IMR-90 (cell line): ENCODE data around the gene RASGRF1. TPM values are rescaled to one million over a fixed set of nuclear protein-coding genes. Genes with fewer than 3 reads are reported as not detected.

ENCODE experiments used
- ATAC-seq: fragments of 200-7000 bp; cut with Tn5 transposase; 2 replicates; pipeline ENCODE4 v1.9.1; 2020; ENCODE audit warnings: low read depth, mild to moderate bottlenecking, moderate library complexity
- BruUV-seq: library from RNA; stranded (reverse); fragments of 400-500 nt; replicated peaks from 2 replicates; lab custom pipeline; 2021; lab: Mats Ljungman, UMichigan
- CTCF ChIA-PET: fragments of 300-600 bp; formaldehyde crosslinking; extraction: SDS; loops from one replicate; lab custom pipeline; 2021; ENCODE audit warnings: antibody characterized with exemption; lab: Yijun Ruan, JAX
- POLR2A ChIA-PET: fragments of 300-600 bp; sonication (Branson Sonifier 250); formaldehyde crosslinking; loops from one replicate; lab custom pipeline; 2022; ENCODE audit warnings: antibody characterized with exemption; ENCODE audit not compliant: unreplicated experiment; lab: Charles Lee
- DNase-seq: peaks from one replicate; pipeline ENCODE4 v3.0.0; 2013
- H2AFZ ChIP-seq: replicated peaks from 2 replicates; pipeline ENCODE3; 2013; ENCODE audit warnings: low read length, mild to moderate bottlenecking; ENCODE audit not compliant: poor library complexity
- H2AK5ac ChIP-seq: 2 replicates; pipeline ENCODE4 v1.6.1; 2013; ENCODE audit warnings: low read depth, low read length, inconsistent platforms
- H2AK9ac ChIP-seq: replicated peaks from 2 replicates; pipeline ENCODE3; 2013; ENCODE audit warnings: mild to moderate bottlenecking, low read depth, low read length, moderate library complexity; ENCODE audit not compliant: poor library complexity
- H2BK120ac ChIP-seq: 2 replicates; pipeline ENCODE4 v1.6.1; 2013; ENCODE audit warnings: low read depth, low read length, inconsistent platforms
- H2BK15ac ChIP-seq: 3 replicates; pipeline ENCODE4 v1.6.1; 2013; ENCODE audit warnings: low read depth, low read length, inconsistent platforms
- H2BK20ac ChIP-seq: 2 replicates; pipeline ENCODE4 v1.6.1; 2013; ENCODE audit warnings: low read depth, mild to moderate bottlenecking, inconsistent platforms, low read length, moderate library complexity
- H2BK5ac ChIP-seq: 2 replicates; pipeline ENCODE4 v1.6.1; 2013; ENCODE audit warnings: mild to moderate bottlenecking, low read depth, low read length, inconsistent platforms; ENCODE audit not compliant: poor library complexity, severe bottlenecking
- H3K14ac ChIP-seq: replicated peaks from 2 replicates; pipeline ENCODE4 v1.6.1; 2013; ENCODE audit warnings: low read depth, low read length, inconsistent platforms
- H3K18ac ChIP-seq: 2 replicates; pipeline ENCODE4 v1.6.1; 2013; ENCODE audit warnings: low read depth, low read length, control low read depth
- H3K23ac ChIP-seq: 2 replicates; pipeline ENCODE4 v1.6.1; 2013; ENCODE audit warnings: low read depth, low read length, inconsistent platforms
- H3K27ac ChIP-seq: 2 replicates; pipeline ENCODE4 v1.5.1; 2013; ENCODE audit warnings: mild to moderate bottlenecking, control low read depth, low read length; ENCODE audit not compliant: insufficient read depth
- H3K27me3 ChIP-seq: 2 replicates; pipeline ENCODE4 v1.6.1; 2013; ENCODE audit warnings: low read length; ENCODE audit not compliant: control insufficient read depth, insufficient read depth
- H3K36me3 ChIP-seq: 2 replicates; pipeline ENCODE4 v1.6.1; 2013; ENCODE audit warnings: low read length, mixed read lengths; ENCODE audit not compliant: control insufficient read depth, insufficient read depth
- H3K4ac ChIP-seq: 2 replicates; pipeline ENCODE4 v1.6.1; 2013; ENCODE audit warnings: low read depth, low read length, inconsistent platforms
- H3K4me1 ChIP-seq: 2 replicates; pipeline ENCODE4 v1.6.1; 2013; ENCODE audit warnings: low read length, mixed read lengths; ENCODE audit not compliant: control insufficient read depth, insufficient read depth
- H3K4me2 ChIP-seq: 2 replicates; pipeline ENCODE4 v1.6.1; 2013; ENCODE audit warnings: low read depth, mild to moderate bottlenecking, control low read depth, low read length, moderate library complexity
- H3K4me3 ChIP-seq: 2 replicates; pipeline ENCODE4 v1.5.1; 2013; ENCODE audit warnings: low read depth, mild to moderate bottlenecking, control low read depth, low read length, moderate library complexity; ENCODE audit not compliant: insufficient read depth
- H3K56ac ChIP-seq: 2 replicates; pipeline ENCODE4 v1.6.1; 2013; ENCODE audit warnings: low read length, inconsistent platforms; ENCODE audit not compliant: insufficient read depth; ENCODE audit errors: extremely low read depth
- H3K79me1 ChIP-seq, 2 experiments: 2 replicates each; pipeline ENCODE4 v1.6.1; 2013; ENCODE audit warnings: low read length in 2 of 2, inconsistent platforms in 1 of 2, low read depth in 1 of 2
- H3K9ac ChIP-seq: 2 replicates; pipeline ENCODE4 v1.6.1; 2013; ENCODE audit warnings: low read depth, low read length, control low read depth
- H3K9me1 ChIP-seq: 2 replicates; pipeline ENCODE4 v1.6.1; 2013; ENCODE audit warnings: low read length, inconsistent platforms; ENCODE audit not compliant: insufficient read depth
- H3K9me3 ChIP-seq: 2 replicates; pipeline ENCODE4 v1.6.1; 2013; ENCODE audit warnings: low read length; ENCODE audit not compliant: control insufficient read depth, insufficient read depth
- H4K20me1 ChIP-seq: 2 replicates; pipeline ENCODE4 v1.6.1; 2013; ENCODE audit warnings: low read length, inconsistent platforms; ENCODE audit not compliant: insufficient read depth
- H4K5ac ChIP-seq: 2 replicates; pipeline ENCODE4 v1.6.1; 2013; ENCODE audit warnings: mild to moderate bottlenecking, low read depth, low read length, control low read depth
- H4K8ac ChIP-seq, 2 experiments: 2 replicates each; pipeline ENCODE4 v1.6.1; 2013; ENCODE audit warnings: low read depth in 2 of 2, low read length in 2 of 2, control low read depth in 1 of 2, inconsistent platforms in 1 of 2
- H4K91ac ChIP-seq: 2 replicates; pipeline ENCODE4 v1.6.1; 2013; ENCODE audit warnings: low read depth, low read length, inconsistent platforms; ENCODE audit not compliant: insufficient read depth
- CEBPB ChIP-seq: IDR thresholded peaks from 2 replicates; pipeline ENCODE4 v1.6.1; 2012; ENCODE audit warnings: low read depth, low read length, improper control_type of control experiment
- RCOR1 ChIP-seq: IDR thresholded peaks from 2 replicates; pipeline ENCODE4 v1.6.1; 2012; ENCODE audit warnings: mild to moderate bottlenecking, low read length, improper control_type of control experiment; ENCODE audit not compliant: insufficient replicate concordance
- WGBS, 2 experiments: methylation state at CpG; one replicate each; pipeline versions ENCODE4 v1.1.5 to v1.1.7; 2013; ENCODE audit warnings: missing lambda C conversion rate in 2 of 2; ENCODE audit not compliant: insufficient read length in 1 of 2; ENCODE audit errors: extremely low coverage in 2 of 2; 5-methylcytosine and 5-hydroxymethylcytosine counted together
- dilution Hi-C: fragments of 300-500 bp; cut with HindIII; formaldehyde crosslinking; loops from one replicate; pipeline ENCODE4 v1.14.3; 2018; ENCODE audit warnings: low sequenced_read_pairs; ENCODE audit not compliant: unreplicated experiment
- in situ Hi-C: fragments of 300-500 bp; cut with MboI; formaldehyde crosslinking; loops from 3 replicates; pipeline ENCODE4 v1.14.3; 2019; ENCODE audit warnings: low sequenced_read_pairs, inconsistent platforms, mixed read lengths
- intact Hi-C: fragments of 100-400 bp; cut with micrococcal nuclease; formaldehyde crosslinking; loops from 2 replicates; pipeline ENCODE4 v1.10.0; 2022
- polyA plus RNA-seq, 3 experiments: library from polyadenylated mRNA; depleted of rRNA; stranded (reverse); fragments of >200 nt; gene quantifications; 2 replicates each; pipeline ENCODE4 v1.2.3, GENCODE V29; 2012; ENCODE audit warnings: low replicate concordance in 1 of 3
- total RNA-seq: library from RNA; depleted of rRNA; stranded (reverse); fragments of >200 nt; gene quantifications from 2 replicates; pipeline ENCODE4 v1.2.3, GENCODE V29; 2012

RASGRF1 gene
- total and polyA plus RNA-seq, 2 of the 4 experiments (the other 2 are of a cell fraction), result under 0.01 to 0.15 TPM

GRCh38 chr15:79053894-79054293 is 36.7 kb downstream of the RASGRF1 start:
- H3K9me3 ChIP-seq, result no peaks in the 10 kb centered on the region
- H4K91ac ChIP-seq, result no peak overlapping the region
- in situ Hi-C loops, result no loop called here
- H3K79me1 ChIP-seq, result no peaks in the 10 kb centered on the region
- dilution Hi-C loops, result no loop called here
- intact Hi-C loops, result no loop called here
- no peaks in the 10 kb centered on the region for H3K9me1 ChIP-seq
- H2BK20ac ChIP-seq, result no peak overlapping the region
- H3K36me3 ChIP-seq, result no peaks in the 10 kb centered on the region
- no peak overlapping the region for H3K4ac ChIP-seq
- no peak overlapping the region for H2BK120ac ChIP-seq
- H3K4me3 ChIP-seq, result no peak overlapping the region
- H3K4me1 ChIP-seq, result no peaks in the 10 kb centered on the region
- H3K23ac ChIP-seq, result no peak overlapping the region
- H2BK5ac ChIP-seq, result no peak overlapping the region
- TF ChIP-seq CEBPB (no peak), RCOR1 (no peak)
- H2BK15ac ChIP-seq, result no peak overlapping the region
- H3K4me2 ChIP-seq, result no peak overlapping the region
- no peak overlapping the region for H3K27ac ChIP-seq
- no peak overlapping the region for H3K56ac ChIP-seq
- no peak overlapping the region for H3K9ac ChIP-seq
- no peak overlapping the region for H4K8ac ChIP-seq
- CTCF ChIA-PET, result no interaction called here
- H2AK9ac ChIP-seq, result no peak overlapping the region
- ATAC-seq, result no peak
- no peaks in the 10 kb centered on the region for H4K20me1 ChIP-seq
- no peak overlapping the region for H2AFZ ChIP-seq
- WGBS, 2 experiments, result no CpG with 5 or more reads among the region's 2 CpGs
- H3K18ac ChIP-seq, result no peak overlapping the region
- POLR2A ChIA-PET, result no interaction called here
- no peak for DNase-seq
- BruUV-seq, result no TSS peak
- no peak overlapping the region for H2AK5ac ChIP-seq
- peaks cover 11% of the 10 kb centered on the region for H3K27me3 ChIP-seq
- no peak overlapping the region for H3K14ac ChIP-seq
- H4K5ac ChIP-seq, result no peak overlapping the region
